Mucosa of descending colon (tissue), 3 donors: Measurements from ENCODE around the gene RXRA. TPM values are rescaled to one million over a fixed set of nuclear protein-coding genes. Genes with fewer than 3 reads are reported as not detected.
A peak's percentile ranks its signal among the peaks of the same experiment; 100 is the strongest.

Experiments
- ATAC-seq: fragments of 200-7000 bp; cut with Tn5 transposase; one replicate; pipeline ENCODE4 v1.9.1; 2020; ENCODE audit warnings: mild to moderate bottlenecking, moderate library complexity
- DNase-seq, 3 donors: peaks; one replicate each; pipeline ENCODE4 v3.0.0-alpha.2; 2020
- H3K36me3 ChIP-seq: fragments of 200-600 bp; one replicate; pipeline ENCODE4 v1.8.0; 2021; ENCODE audit warnings: low read depth, mild to moderate bottlenecking
- H3K4me1 ChIP-seq: fragments of 200-600 bp; one replicate; pipeline ENCODE4 v1.8.0; 2021; ENCODE audit warnings: low read depth, mild to moderate bottlenecking
- H3K4me3 ChIP-seq: fragments of 200-600 bp; one replicate; pipeline ENCODE4 v1.8.0; 2021; ENCODE audit warnings: mild to moderate bottlenecking
- H3K9me3 ChIP-seq: fragments of 200-600 bp; one replicate; pipeline ENCODE4 v1.8.0; 2021; ENCODE audit warnings: mild to moderate bottlenecking
- intact Hi-C, 2 donors: fragments of 100-400 bp; cut with DNase I in 1 of 2; cut with micrococcal nuclease in 1 of 2; formaldehyde crosslinking; loops; one replicate each; pipeline versions ENCODE4 v1.11.0 to v1.11.1; 2022; cut with DNase I, micrococcal nuclease
- total RNA-seq, 3 donors: library from RNA; stranded (reverse); fragmentation: NEBNext Ultra II Directional in 2 of 3; extraction: Animal tissue kit (Norgen Biotek cat#: 25700) in 2 of 3; gene quantifications; one replicate each; pipeline versions ENCODE4 v1.2.1 to v1.2.4, GENCODE V29; 2021 to 2023
- TF ChIP-seq, protein P1 (sequence below): fragments of 200-600 bp; IDR thresholded peaks from one replicate; pipeline ENCODE4 v1.8.0; 2022; ENCODE audit warnings: antibody characterized with exemption, mild to moderate bottlenecking
- donor health status: DM: no; HTN: no; CAD: no; lungs with moderate emphysema.
- donor health status: DM: no; HTN: no; CAD: no.
- donor health status: DM: no; HTN: yes; CAD: no.

Gene RXRA
- total RNA-seq, 3 donors from 2014 or later = 75.2 to 101 (median 85.3) TPM

DNA sequence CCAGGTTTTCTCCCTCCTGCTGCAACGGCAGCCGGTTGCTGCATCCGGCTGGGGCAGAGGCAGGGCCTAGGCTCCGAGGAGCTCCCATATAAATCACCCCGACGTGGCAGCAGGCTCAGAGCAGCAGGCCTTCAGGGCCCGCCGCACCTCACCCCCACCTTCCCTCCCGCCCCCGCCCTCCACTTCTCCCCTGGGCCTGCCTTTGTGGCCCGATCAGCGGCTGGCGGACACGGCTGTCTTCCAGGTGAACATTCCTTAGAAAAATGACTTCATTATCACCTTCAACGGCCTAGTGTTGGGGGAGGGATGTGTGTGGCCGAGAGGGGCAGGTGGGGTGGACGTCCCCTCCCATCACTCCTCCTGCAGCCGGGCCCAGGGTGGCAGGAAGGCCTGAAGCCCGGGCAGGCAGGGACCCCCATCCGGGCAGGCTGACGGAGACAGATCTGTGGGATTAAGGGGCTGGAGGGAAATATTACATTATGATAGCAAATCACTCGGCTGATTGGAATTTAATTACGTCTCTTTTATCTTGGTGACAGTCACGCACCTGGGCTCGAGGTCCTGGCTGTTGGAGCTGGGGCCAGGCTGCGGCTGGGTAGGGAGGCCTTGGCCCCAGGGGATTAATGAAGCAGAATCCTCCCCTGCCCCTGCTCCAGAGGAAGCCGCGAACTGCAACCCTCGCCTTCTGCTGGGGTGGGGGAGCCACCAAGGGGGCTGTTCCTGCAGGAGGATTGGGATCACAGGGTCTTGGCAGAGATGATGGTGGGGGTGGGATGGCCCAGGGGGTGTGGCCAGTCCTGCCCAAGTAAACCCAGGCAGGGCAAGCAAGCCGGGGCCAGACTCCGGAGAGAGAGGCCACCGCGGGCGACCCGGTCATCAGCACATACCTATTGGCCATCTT lies 38.4 kb upstream of the RXRA start:
- Histone ChIP-seq H3K4me1 (peaks cover 6% of the 10 kb centered on the region), H3K9me3 (no peaks in the 10 kb centered on the region), H3K4me3 (no peak overlapping the region), H3K36me3 (no peaks in the 10 kb centered on the region)
- peak in 2 of 3 donors; percentile 12 to 42 for DNase-seq
- TF ChIP-seq, protein P1, sequence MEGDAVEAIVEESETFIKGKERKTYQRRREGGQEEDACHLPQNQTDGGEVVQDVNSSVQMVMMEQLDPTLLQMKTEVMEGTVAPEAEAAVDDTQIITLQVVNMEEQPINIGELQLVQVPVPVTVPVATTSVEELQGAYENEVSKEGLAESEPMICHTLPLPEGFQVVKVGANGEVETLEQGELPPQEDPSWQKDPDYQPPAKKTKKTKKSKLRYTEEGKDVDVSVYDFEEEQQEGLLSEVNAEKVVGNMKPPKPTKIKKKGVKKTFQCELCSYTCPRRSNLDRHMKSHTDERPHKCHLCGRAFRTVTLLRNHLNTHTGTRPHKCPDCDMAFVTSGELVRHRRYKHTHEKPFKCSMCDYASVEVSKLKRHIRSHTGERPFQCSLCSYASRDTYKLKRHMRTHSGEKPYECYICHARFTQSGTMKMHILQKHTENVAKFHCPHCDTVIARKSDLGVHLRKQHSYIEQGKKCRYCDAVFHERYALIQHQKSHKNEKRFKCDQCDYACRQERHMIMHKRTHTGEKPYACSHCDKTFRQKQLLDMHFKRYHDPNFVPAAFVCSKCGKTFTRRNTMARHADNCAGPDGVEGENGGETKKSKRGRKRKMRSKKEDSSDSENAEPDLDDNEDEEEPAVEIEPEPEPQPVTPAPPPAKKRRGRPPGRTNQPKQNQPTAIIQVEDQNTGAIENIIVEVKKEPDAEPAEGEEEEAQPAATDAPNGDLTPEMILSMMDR = no peak
- no peak for ATAC-seq
- intact Hi-C loops = no loop called here

DNA sequence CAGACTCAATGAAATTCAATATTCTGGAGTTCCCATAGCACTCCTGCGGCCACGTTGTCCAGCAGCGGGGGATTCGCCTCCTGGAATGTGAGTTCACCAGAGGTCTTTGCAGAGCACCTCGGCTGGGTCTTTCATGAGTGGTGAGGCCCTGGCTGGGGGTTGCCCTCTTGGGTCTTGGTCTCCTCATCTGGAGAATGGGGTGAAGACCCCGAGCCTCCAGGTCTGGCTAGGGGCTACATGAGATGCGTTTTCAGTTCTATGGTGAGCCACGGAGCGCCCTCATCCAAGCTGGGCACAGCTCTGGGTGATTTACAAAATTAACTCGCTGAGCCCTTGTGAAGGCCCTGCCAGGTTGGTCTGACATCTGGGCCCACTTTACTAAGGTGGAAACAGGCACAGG lies 37.5 kb upstream of the RXRA start:
- H3K9me3 ChIP-seq = no peaks in the 10 kb centered on the region
- H3K36me3 ChIP-seq = no peaks in the 10 kb centered on the region
- intact Hi-C loops = no loop called here
- no peak for ATAC-seq
- peak in 2 of 3 donors; percentile 6 to 11 for DNase-seq
- TF ChIP-seq, protein P1 = no peak
- H3K4me1 ChIP-seq = no peaks in the 10 kb centered on the region
- no peak overlapping the region for H3K4me3 ChIP-seq

DNA sequence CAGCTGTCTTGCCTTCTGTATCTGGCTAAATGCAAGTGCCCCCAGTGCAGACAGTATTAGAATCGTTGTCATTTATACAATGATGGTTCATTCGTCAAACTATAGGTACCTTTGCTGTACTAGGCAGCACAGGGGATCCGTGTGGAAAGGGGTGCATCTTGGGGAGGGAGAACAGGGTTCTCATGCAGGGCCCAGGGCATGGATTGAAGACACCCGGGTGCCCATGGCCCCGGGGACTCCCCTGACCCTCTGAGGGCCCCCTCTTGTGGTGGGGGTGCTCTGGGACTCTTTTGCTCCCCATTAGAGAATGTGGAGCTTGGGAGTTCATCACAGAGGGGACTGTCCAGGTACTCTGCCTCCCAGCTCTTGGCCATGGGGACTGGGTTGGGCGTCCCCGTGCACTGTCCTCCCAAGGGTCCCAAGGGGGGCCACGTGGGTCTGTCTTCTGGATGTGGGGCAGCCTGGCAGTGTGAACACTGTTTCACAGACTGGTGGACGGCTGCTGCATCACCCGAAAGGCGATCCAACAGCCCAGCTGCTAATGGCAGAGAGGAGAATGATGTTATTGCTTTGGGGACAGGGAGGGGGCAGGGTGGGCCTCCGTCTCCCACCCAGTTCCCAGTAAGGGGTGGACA lies 36.9 kb upstream of the RXRA start:
- ATAC-seq = no peak
- DNase-seq = peak in 2 of 3 donors; percentile 15 to 21
- Histone ChIP-seq H3K36me3 (no peaks in the 10 kb centered on the region), H3K4me1 (no peaks in the 10 kb centered on the region), H3K4me3 (no peak overlapping the region), H3K9me3 (no peaks in the 10 kb centered on the region)
- intact Hi-C loops = no loop called here
- TF ChIP-seq, protein P1 = no peak

DNA sequence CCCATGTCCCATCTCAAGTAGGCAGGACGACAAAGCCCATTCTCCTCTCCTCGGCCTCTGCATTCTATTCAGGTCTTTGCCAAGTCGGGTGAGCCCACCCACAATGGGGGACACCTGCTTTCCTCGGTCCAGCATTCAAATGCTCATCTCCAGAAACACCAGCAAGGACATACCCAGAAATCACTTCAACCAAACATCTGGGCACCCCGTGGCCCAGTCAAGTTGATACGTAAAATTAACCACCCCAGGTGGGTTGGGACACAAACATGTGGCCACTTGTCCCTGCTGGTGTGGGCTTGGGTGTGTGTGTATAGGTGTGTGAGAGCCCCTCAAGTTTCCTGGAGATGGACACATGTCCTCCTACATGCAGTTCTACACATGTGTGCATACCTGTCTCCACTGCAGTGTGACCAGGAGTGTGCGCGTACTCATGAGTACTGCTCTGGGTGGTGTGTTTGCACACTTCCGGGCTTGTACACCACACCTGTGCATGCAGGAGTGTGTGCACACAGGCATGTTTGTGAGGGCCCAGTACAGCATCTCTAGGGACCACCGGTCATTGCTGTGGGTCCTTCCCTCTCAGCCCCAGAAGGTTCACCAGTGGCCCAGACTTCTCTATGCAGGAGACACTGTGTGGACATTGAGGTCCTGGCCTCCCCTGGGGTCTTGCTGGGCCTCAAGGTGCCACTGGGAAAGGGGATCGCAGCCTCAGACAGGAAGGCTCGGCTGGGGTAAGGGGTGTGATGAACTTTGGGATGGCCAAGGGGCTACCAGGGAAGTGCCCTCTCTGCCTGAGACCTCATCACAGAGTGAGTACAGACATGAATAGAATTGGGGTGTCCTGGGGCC lies 35.4 kb upstream of the RXRA start:
- H3K9me3 ChIP-seq = no peaks in the 10 kb centered on the region
- H3K36me3 ChIP-seq = no peaks in the 10 kb centered on the region
- intact Hi-C loops = no loop called here
- TF ChIP-seq, protein P1 = no peak
- H3K4me1 ChIP-seq = no peaks in the 10 kb centered on the region
- no peak for ATAC-seq
- H3K4me3 ChIP-seq = no peak overlapping the region
- peak in 2 of 3 donors; percentile 3 to 8 for DNase-seq

DNA sequence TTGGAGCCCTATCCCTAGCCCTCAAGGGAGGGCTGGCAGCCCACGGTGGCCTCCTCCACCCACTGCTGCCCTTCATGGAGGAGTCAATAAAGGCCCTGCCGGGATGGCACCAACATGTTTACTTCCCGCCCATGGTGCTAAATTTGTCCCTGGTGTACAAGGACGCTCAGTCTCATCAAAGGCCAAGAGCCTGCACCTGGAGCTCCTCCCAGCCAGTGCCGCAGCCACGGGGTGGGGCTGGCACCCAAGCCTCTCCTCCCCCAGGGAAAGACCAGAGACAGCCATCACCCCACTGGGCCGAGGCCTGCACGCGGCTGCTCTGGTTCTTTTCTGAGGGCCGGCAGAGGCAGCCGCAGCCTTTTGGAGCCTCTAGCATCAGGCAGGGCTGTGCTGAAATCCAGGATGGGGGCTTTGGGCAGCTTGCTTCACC lies 34.8 kb upstream of the RXRA start:
- TF ChIP-seq, protein P1 = no peak
- H3K9me3 ChIP-seq = no peaks in the 10 kb centered on the region
- DNase-seq (peak in 2 of 3 donors; percentile 19), ATAC-seq (no peak)
- intact Hi-C loops = no loop called here
- H3K4me1 ChIP-seq = no peaks in the 10 kb centered on the region
- H3K4me3 ChIP-seq = no peak overlapping the region
- no peaks in the 10 kb centered on the region for H3K36me3 ChIP-seq
